Germinal center (tissue), 1 donor: ENCODE measurements around the gene AFF3.

Experiments
- DNase-seq: peaks from one replicate; pipeline ENCODE4 v3.0.0; 2012; ENCODE audit warnings: mixed read lengths, low spot score

The AFF3 gene

DNA sequence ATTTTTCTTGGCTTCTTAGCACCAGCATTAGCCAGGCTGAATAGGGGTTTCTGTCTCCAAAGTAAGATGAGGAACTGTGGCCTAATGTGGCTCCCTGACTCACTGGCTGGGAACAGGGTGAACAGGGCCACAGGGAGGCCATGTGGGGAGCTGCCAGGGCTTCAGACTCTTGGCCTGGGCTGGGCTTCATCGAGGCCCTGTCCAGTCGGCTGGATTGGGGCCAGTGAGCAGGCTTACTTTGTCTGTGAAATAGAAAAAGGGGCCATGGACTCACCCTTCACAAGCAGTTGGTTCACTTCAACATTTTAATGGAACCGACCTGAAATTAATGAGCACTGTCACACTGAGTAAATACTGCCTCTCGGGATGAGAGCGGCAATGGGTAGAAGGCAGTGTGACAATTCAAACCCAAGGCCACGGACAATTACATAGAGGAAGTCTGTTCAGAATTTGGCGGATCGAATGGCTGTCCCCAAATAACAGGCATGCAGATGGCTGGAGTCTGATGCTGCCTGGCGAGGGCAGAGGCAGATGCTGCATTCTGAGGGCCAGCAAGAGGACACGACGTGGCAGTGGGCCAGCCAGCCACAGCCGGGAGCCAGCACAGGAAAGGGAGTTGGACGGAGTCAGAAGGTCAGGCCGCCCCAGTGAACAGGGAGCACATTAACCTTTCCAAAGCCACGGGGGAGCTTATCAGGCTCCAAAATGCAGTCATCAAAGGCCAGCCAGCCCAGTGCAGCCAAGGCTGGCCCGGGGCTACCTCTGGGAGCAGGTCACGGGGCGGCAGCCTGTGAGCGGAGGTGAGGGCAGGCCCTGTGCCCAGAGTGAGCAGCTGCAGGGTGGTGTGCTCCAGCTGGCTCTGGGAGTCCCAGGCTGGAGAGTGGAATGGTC is 506.0 kb downstream of the AFF3 start:
- DNase-seq, result no peak

DNA sequence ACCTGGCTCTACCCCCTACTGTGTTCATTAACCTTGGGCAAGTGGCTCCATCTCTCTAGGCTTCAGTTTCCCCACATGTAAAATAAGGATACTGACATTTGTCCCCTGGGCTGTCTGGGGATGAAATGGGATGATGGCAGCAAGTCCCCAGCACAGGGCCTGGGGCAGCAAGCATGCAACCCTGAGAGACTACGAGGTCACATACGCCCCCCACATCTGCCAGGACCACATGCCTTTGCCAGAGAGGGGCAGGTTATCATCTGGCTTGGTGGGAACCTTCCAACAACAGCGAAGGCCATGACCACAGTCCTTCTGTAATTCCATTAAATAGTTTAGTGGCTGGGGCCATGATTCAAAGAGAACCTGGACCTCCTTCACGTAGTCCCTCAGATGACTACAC is 506.7 kb downstream of the AFF3 start:
- no peak for DNase-seq

DNA sequence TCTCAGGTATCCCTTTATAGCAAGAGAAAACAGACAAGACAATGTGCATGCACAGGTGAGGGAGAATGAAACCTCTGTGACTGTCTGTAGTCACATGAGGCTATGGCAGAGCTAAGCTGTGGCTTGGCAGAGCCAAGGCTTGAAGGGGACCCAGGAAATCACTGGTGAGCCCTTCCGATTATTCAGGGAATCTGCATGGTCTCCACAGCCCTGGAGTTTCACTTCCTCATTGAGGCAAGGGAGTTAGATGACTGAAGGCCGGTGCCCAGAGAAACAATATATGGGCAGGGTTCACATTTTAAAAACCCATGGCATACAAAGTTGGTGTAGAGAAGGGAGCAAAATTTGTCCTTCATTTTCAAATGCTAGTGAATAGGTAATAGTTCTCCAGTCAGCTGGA is 508.2 kb downstream of the AFF3 start:
- DNase-seq, result no peak

DNA sequence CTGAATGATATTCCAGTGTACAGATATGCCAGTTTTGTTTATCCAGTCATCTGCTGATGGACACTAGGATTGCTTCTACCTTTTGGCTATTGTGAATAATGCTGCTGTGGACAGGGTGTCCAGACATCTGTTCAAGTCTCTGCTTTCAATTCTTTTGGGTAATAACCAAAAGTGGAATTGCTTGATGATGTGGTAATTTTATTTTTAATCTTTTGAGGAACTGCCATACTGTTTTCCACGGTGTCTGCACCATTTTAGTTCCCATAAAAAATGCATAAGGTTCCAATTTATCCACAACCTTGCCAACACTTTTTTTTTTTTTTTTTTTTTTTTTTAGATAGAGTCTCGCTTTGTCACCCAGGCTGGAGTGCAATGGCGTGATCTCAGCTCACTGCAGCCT is 510.7 kb downstream of the AFF3 start:
- no peak for DNase-seq

DNA sequence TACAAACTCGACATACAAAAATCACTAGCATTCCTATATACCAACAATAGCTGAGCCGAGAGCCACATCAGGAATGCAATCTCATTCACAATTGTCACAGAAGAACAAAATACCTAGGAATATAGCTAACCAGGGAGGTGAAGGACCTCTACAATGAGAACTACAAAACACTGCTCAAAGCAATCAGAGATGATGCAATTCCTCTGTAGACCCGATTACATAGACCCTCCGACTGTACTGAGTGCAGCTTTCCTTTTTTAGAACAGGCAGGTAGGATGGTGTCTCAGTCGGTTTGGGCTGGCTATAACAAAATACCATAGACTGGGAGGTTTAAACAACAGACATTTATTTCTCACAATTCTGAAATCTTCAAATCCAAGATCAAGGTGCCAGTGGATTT is 513.1 kb downstream of the AFF3 start:
- no peak for DNase-seq

DNA sequence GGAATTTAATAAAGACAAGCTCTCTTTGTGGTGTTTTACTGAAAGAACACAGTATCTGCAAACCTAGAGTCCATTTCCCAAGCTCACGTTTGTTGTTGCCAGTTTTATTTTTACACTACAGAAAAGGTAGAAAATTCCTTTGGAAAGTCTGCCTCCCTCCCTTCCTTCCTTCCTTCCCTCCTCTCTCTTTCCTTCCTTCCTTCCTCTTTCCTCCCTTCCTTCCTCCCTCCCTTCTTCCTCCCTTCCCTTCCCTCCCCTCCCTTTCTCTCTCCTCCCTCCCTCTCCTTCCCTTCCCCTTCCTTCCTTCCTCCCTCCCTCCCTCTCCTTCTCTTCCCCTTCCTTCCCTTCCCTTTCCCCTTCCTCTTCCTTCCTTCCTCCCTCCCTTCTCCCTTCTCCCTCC is 516.2 kb downstream of the AFF3 start:
- DNase-seq, result no peak

DNA sequence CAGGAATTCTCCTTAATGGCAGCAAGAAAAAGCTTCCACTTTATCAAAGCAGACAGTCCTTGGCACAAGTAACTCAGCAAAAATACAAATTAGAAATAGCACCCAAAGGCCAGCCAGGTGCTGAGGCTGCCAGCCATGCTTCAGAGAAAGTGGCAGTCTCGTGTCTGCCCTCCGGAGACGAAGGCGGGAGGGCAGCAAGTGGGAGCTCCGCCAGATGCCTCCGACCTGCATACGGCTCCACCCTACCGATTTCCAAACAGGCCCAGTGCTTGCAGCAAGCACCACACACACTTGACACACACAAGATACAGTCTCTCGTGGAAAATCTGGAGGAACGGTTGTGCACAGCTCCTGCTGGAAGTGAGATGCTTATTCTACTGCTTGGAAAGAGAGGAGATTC is 517.7 kb downstream of the AFF3 start:
- no peak for DNase-seq

DNA sequence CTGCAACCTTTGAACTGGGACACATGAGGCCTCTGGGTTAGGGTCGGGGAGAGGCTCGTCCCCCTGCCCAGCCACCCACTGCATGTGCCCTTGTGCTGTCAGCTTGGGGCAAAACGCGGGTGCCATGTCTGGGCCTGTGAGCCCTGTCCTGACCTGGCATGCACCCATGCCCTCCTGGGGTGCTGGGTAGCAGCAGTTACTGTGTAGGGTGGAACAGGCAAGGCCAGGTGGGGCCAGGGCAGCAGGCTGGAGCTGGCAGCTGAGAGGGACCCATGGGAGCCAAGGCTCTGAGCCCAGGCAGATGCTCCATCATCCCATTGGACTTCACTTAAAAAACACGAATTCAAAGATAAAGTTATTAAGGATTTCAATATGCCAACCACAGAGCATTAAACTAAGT is 518.8 kb downstream of the AFF3 start:
- DNase-seq, result no peak

DNA sequence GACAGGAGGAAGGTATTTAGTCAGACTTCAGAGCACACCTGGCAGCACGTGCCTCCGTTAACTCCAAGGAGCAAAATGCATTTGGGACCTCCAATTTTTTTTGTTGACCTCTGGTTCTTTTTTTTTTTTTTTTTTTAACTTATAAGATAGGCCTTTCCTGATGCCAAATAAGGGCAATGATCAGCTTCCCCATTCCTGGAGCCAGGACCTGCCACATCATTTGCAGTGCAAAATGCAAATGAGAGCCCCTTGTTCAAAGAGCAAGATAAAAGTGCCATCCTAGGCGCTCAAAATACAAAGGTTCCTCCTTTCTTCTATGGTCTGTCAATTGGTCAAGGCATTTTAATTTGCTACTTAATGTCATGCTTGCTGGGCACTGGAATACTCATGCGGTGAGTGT is 519.4 kb downstream of the AFF3 start:
- no peak for DNase-seq

DNA sequence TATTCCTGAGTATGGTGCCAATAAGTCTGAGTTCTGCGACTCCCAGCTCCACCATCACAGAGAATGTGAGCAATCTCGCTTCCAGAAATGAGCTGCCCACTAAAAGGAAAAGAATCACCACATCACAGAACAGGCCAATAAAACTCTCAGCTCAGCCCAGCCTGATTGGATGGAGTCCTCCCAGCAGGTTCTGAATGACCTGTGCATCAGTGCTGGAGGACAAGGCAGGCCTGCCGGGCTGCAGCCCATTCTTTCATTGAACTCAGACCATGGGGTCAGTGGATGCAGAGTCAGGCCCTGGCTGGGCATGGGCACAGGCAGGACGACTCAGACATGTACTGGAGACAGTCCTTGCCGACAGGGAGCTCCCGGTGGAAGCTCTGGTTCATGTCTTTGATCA is 519.9 kb downstream of the AFF3 start:
- DNase-seq, result no peak

DNA sequence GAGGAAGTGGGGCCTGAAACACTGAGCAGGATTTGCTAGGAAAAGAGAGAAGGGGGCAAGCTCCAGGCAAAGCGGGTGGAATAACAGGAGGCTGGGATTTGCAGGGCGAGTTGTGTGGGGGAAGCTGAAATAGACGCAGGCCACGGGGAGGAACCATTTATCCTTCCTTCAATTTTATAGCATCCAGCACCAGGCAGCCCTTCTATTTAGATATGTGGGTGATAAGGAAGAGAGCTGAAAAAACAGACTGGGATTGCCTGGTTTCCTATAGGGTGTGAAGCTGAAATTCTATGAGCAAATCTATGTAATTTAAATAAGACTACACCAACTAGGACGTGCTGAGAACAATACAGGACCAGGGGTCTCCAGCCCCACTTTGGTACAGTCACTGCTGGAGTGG is 520.6 kb downstream of the AFF3 start:
- DNase-seq, result no peak

DNA sequence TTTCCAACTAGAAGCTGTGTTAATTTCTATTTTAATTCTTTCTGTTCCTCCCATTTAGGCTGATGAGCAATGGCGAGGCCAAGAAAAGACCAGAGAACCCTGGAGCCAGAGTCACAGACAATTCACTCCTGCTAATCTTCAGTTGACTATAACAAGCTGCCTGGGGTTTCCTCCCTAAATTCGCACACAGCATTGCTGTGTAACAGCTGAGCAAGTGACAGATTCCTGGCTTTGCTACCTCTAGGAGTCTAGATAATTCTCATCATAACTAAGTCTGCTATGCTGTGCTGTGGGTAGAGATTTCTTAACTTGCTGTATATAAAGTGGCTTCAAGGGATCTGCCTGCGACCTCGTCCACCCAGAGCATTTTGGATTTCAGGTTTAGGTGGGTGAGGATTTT is 521.3 kb downstream of the AFF3 start:
- no peak for DNase-seq

DNA sequence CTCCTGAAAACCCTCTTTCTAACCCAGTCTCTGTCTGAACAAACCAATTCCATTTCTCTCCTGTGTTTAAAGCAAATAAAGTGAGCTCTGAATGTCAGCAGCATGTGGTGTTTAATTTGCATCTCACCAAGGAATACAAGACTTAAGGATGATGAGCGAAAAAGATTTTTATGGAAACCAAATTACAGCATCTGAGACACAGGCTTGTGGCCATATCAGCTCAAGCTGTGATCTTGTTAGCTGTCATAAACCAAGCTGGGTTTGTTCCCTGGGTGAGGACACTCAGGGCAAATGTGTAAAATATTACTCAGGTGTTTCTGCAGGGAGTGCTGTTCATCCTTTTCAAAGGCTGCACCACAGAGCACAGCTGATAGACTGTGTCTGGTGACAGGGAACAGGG is 523.2 kb downstream of the AFF3 start:
- DNase-seq, result no peak

DNA sequence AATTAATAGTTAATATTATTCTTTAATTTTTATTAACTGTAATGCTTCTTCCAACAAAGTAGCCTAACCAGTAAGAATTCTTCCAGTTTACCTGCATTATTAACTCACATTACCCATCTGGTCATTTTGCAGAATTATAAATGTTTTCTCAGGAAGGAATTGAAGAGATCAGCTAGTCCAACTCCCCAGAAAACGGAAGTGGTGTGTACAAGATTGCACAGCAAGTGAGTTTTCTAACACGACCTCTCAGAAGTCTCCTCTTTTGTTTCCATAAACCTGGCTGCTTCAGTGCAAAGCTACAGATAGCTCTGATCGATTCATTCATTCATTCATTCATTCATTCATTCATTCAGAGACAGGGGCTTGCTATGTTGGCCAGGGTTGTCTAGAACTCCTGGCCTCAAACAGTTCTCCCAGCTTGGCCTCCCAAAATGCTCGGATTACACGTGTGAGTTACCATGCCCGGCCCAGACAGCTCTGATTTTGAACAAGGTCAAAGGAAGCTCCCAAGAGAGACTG is 523.8 kb downstream of the AFF3 start:
- DNase-seq, result no peak

DNA sequence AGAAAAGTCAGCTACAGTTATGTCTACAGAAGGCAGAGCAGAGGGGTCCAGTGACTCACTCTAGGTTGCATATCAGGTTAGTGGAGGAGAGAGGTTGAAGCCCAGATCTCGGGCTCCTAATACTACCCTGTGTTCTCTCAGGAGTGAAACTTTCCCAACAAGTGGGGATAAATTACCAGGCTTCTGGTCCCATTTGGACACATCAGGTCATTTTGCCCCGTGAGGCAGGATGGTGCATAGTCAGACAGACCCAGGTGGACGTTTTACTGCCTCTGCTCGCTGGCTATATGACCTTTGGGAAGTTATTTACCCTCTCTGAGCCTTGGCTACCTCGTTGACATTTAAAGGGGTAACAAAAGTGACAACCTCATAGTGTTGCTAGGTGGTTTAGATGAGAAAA is 524.6 kb downstream of the AFF3 start:
- DNase-seq, result no peak

DNA sequence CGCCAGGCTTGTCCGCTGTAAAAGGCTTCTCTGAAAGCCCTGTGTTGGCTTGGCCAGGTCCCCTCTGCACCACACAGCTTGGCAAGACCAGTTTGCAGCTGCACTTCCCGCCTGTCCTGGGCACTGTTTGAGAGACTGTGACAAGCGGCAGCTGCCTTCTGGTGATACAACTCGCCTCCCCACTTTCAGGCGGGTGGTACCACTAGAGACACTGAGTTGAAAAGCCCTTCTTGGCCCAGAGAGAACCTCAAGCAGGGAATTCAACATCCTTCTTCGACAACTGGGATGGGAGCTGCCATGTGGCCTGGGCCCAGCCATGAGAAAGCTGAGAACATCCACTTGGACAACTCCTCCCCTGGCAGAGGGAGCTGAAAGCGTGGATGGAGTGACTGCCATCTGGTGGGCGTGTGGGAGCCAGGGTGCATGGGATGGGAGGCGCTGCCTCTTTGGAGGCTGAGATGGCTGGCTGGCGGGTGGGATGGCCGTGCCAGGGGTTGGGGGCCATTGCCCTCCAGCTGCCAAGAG is 527.1 kb downstream of the AFF3 start:
- no peak for DNase-seq

DNA sequence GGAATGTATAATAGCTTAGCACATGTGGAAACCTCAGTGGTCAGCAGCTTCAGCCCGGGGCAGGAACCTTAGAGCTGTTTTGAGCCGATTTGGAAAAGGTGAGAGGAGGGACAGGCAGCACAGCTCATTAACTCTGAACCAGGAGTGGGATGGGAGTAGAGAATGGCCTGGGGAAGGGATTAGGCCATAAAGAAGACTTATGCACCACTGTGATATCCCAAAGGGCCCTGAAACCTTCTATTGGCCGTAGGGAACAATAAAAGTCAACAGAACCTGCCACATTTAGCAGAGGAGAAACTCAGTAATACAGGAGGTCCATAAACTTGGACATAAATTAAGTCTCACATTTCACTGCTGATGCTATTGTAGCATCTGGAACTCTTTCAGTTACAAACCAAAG is 528.4 kb downstream of the AFF3 start:
- DNase-seq, result no peak

DNA sequence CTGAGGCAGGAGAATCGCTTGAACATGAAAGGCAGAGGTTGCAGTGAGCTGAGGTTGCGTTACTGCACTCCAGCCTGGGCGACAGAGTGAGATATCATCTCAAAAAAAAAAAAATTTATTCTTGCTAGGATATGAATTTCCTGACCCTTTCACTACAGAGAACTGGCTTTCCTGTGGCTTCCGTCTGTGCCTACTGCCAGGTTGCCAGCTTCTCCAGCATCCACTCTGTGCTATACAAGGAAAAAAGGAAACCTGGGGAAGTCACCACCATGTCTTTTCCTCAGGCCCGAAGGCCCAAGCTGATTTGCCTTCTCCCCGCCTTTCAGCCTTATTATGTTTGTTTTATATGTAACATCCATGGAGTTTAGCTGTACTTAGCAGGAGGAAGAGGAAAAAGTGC is 530.6 kb downstream of the AFF3 start:
- no peak for DNase-seq

DNA sequence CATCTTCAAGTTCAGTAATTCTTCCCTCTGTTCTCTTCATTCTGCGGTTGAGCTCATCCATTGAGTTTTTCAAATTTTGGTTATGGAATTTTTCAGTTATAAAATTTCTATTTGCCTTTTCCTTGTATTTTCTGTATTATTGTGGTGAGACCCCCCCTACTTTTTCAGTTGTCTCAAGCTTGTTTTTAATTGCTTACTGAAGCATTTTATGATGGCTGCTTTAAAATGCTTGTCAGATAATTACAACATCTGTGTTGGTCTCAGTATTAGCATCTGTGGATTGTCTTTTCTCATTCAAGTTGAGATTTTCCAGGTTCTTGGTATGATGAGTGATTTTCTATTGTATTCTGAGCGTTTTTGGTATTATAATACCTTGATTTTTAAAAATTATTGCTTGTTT is 531.4 kb downstream of the AFF3 start:
- no peak for DNase-seq

DNA sequence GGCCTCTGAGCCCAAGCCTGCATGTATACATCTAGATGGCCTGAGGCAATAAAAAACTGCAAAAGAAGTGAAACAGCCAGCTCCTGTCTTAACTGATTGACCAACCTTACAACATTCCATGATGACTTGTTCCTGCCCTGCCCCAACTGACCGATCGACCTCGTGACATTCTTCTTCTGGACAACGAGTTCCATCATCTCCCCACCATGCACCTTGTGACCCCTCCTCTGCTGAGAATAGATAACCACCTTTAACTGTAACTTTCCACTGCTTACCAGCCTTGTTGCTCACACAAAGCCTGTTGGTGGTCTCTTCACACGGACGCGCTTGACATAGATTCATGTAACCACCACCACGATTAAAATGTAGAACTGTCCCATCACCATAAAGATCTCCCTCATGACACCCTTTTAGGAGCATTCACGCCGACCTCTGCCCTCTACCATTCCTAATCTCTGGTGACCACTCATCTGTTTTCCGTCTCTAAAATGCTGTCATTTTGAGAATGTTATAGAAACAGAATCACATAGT is 532.5 kb downstream of the AFF3 start:
- DNase-seq, result no peak

DNA sequence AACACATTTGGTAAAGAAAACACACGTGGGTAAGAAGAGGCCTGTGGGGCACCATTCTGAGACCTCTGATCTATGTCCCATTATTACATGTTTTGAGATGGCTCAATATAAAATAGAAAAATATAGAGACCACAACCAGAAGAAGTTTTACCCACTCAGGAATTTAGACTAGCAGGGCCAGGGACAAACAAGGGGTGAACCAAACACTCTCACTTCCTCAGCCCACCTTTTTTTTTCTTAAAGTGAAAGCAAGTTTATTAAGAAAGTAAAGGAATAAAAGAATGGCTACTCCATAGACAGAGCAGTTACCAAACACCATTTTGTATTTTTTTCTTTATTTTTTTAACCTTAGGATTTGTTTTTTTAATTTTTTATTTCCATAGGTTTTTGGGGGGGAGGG is 533.5 kb downstream of the AFF3 start:
- no peak for DNase-seq

DNA sequence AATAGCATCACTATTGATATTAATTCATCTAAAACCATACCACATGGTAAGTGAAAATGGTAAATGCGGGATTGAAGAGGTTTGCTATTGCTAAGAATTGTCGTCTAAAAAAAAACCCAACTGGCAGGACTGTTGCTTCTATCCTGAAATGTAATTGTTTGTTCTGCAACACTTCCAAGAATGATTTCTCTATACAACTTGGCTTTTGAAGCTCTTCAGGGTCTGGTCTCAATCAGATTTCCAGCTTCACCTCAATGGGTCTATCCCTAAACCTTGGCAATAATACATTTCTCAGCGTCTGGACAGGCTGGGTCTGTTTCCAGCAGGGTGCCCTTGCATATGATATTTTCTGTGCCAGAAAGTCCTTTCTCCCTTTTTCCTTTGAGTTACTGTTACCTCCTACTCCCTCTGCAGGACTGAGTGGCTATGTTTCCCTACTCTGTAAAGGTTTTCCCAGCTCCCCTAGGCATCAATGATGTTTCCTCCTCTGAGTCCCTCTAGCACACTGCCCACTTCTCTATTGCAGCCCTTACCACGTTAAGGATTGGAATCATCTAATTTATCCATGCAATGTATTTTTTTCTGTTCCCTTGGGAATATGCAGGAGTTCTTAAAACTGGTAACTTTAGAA is 534.4 kb downstream of the AFF3 start:
- no peak for DNase-seq

DNA sequence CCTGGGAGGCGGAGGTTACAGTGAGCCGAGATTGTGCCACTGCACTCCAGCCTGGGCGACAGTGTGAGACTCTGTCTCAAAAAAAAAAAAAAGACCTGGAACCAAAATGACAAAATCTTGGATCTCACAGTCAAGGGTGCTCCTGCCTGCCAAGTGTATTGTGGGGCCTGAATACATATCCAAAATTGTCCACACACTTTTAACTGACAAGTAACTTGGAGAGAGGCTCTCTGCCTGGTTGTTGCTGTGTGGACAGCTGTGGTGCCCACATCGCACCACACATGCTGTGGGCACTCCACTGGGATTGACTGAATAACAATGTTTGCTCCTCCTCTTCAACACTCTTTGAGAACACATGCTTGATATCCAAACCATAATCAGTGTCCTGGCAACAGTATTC is 534.9 kb downstream of the AFF3 start:
- DNase-seq, result no peak
